GM21381 (cell line): ENCODE measurements around the gene NPHP4.

Experiments
- ATAC-seq: cut with Tn5 transposase; IDR thresholded peaks from one replicate; pipeline ENCODE4 v1.9.1; 2021; ENCODE audit warnings: mild to moderate bottlenecking, moderate library complexity; ENCODE audit not compliant: unreplicated experiment

NPHP4 gene

DNA sequence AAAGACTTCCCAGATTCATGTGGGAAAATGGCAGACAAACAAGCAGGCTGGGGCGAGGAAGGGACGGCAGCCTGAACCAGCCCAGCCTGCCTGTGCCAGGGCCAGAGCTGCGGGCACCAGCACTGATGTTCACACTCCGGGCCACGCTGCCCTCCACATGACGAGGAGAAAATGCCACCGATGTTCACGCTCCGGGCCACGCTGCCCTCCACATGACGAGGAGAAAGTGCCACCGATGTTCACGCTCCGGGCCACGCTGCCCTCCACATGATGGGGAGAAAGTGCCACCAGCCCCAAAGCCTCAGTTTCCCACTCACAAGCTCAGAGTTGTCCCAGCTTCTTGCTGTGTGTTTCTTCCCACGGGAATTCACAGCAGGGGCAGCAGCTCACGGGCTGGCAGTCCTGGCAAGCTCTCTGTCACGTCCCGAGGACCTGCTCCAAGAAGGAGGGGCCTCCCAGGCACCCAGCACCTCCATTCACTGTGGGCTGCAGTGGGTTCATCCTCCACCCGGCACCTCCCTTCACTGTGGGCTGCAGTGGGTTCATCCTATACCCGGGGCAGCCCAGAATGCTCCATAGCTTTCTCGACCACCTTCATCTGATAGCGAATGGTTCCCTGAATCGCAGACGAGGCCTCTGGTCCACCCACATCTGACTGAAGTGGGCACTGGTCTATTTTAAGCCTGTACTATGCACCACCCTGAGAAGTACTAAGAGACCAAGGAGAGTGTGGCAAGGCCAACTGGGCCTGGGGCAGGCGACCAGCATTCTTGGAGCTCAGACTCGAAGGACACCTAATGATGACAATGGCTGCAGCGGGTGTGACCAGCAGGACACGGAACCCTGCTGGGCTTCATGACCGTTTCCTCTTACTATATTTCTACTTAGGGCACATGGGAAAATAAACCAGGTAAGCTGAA lies 108.8 kb downstream of the NPHP4 start:
- no peak for ATAC-seq

DNA sequence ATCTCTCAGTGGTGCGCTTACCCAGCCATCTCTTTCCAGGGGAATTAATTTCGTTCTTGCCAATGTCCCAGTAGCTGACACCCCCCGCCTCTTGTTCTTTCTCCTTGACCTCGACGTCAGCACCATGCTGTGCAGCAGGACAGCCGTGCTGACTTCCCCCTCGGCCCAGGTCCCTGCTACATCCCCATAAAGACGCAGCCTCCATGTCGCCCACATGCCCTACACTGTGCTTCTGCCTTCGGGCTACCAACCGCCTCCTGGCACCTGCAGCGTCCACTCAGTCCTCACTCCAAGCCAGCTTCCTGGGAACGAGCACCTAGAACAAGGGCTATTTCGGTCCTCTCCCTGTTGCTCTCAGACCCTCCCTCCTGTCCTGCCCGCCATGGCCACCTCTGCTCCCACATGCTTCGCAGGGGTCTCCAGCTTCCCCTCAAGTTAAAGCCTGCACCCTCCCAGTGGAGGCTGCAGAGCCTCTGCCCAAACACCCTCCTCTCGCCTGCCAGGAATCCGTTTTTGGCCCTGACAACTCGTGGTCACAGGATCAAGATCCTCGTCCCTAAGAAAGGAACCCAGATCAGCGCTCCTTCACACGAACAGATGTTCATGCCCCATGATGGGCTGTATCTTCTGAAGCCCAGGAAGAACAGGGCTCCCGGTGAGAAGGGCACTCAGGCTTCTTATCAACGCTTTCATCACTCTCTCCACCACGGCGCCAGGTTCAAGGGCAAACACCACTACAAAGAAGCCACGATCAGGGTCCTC lies 109.7 kb downstream of the NPHP4 start:
- no peak for ATAC-seq

DNA sequence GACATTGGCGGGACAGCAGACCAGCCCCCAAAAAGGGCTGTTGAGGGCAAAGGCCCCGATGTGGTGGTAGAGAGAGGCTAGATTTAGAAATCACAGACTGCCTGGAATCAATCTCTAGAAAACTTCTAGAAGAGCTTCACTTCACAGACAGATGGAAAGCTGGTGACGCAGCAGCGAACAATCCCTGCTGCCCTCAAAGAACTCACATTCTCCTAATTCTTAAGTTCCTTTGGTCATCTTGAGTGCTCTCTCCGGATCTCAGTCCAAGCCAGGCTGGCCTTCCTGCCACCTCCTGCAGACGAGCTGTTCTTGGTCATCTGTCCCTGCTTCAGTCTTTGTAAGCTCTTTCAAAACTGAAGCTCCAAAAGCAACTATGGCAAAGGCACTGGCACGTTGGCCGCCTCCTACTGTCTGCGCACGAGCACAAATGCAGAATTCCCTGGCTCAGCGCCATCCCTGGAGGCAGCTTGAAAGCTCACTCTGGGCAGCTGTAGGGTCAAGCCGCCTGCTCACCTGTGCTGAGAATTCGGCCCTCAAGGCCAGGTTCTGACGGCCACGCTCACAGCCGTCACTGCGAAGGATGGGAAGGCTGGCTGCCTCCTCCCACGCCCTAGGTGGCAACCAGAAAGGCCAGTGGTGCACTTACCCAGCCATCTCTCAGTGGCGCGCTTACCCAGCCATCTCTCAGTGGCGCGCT lies 110.6 kb downstream of the NPHP4 start:
- ATAC-seq, result no peak

DNA sequence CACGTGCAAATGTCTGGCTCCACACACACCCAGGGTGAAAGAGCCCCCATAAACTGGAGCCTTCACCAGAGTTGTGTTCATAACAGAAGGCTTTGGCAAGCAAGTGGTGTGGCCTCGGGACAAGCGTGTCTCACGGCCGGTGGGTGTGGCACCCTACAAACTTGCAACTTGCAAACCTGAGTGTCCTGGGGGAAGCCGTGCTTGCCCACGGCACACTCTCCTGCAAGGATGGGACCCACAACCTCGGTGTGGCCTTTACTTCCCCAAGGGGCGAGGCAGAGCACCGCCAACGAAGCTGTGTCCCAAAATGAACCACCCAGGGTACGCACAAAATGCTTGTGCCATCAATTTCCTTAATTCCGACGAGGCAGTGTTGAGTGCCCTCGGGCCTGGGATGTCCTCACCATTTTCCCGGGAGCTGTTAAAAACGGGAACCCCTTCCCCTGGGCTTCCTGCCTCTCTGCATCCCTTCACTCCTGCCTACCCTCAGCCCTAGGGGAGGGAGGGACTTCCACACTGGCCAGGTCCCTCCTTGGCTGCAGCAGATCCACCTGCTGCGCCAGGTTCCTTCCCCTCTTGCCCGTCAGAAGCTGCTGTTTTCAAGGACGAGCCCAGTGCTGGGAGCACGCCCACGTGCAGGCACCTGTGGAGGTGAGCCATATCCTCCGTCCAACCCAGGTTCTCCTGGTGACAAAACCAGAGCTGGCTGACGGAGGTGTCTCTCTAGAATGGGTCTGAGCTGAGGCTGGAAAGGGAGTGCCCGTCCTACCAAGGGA lies 111.4 kb downstream of the NPHP4 start:
- no peak for ATAC-seq

DNA sequence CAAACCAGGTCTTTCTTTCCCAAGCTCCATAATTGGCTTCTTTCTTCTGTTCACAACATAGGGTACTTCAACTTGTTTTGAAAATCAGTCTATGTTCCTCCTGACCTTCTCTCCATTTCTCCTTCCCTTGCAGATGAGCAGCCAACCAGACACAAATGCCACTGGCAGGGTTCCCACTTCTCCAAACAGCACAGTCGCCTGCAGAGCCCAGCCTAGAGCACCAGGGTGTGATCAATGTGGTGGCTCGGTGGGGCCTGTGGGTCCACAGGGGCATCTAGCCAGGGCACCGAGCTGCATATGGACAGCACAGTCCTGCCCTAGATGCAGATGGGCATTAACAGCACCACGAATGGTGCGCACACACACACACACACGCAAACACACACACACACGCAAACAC lies 112.8 kb downstream of the NPHP4 start:
- no peak for ATAC-seq

DNA sequence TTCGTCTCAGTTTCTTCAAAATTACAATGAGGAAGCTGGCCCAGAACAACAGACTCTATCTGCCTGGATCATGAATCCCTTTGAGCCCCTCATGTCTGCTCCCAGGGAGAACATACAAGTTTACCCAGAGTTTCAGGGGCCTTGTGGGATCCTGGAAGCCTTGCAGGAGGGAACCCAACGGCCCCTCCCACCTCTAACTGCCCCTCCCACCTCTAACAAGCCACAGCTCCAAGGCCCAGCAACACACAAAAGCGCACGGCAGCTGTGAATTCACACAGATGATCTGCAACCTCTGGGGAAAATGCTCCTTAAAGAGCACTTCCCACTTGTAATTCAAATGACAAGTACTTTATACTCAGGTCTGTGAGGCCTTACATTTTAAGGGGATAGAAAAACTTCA lies 113.3 kb downstream of the NPHP4 start:
- no peak for ATAC-seq

DNA sequence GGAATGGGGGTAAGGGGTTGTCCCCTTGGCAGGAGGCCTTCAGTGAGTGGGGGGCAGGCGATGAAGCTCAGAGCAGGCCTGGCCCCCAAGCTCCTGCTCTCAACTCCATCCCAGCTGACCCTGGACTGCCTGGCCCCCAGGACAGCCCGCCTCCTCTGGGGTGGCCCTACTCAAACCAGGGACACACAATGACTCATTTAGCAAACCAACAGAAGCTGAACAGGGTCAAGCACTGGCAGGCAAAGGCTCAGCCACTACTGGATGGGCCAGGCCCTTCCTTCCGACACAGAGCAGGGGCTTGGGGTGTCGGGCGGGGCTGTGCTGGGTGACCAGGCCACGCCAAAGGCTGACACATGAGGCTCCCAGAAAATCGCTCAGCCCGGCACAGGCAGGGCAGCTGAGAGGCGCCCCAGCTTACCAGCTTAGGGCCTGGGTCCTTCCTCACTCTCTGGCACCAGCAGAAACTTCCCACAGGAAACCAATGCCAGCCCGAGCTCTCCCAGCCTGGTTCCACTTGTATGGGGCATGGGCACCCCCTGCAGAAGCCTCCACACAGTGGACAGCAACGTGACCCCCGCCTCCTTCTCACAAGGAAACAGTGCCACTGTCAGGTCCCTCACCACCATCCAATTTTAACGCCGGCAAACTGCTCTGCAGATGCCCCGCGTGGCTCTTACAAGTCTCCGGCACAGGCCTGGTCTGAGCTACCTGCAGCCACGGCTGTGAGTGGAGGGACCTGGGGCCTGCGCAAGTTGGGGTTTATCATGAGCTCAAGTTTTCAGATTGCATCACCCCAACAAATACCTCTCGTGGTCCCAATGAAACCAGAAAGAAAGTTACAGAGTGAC lies 114.3 kb downstream of the NPHP4 start:
- no peak for ATAC-seq

DNA sequence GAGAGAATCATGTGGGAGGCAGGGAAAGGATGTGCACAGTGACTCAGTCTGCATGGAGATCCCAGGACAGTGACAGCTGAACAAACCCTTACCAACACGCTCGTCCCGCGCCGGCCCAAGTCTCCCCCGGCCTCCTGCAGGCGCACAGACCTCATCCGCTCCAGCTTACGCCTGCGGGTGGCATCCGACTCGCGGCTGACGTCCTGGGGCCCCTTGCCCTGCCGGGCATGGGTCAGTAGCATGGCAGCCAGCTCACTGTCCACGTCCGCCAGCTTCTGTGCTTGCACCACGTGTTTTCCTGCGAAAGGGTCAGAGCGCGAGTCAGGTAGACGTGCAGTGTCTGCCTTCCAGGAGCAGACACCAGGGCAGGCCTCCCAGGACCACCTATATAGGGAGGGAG lies 115.2 kb downstream of the NPHP4 start:
- ATAC-seq, result no peak

DNA sequence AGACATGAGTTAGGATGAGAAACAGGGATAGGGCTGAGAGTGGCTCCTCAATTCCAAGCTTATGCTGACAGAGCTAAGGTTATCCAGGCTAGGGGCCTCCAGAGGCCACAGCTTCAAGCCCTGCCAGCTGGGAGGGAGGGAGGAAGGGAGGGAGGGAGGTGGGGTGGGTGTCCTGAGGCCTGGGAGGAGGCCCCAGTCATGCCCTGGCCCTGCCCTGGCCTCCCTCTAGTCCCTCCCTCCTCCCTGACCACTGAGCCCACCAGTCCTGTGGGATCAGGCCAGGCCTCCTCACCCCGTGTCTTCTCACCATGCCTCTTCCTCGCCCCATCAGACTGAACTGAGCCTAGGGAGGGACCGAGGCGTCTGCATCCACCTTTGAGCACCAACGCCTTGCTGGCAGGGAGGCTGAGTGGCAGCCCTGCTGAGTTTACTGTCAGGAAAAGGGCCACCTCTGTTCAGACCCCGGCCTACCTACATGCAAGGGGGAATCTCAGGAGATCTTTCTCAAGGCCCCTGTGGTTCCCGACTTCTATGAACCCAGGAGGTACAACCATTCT lies 116.1 kb downstream of the NPHP4 start:
- no peak for ATAC-seq

DNA sequence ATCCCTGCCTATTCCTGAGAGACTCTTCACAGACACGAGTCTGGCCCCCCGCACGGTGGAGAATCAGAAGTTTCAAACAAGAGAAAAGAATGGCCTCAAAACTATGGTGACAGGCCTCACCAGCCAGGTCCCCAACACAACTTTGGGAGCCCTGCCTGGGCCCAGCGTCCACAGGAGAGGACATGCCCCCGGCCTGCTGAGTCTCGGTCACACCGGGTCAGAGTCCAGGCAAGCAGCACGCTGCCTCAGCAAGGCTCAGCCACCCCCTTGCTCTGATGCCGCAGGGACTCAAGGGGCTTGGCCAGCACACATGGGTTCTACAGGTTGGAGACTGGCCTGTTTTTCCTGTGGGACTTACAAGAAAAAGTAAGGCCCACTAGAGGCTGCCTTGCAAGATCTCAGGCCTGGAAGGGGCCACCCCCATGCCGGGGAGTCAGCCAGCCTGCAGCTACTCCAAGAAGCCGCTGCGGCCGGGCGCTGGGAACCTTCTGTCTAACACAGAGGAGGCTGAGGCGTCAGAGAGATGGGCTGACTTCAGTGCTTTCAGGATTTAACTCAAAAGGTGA lies 116.8 kb downstream of the NPHP4 start:
- ATAC-seq, result no peak

DNA sequence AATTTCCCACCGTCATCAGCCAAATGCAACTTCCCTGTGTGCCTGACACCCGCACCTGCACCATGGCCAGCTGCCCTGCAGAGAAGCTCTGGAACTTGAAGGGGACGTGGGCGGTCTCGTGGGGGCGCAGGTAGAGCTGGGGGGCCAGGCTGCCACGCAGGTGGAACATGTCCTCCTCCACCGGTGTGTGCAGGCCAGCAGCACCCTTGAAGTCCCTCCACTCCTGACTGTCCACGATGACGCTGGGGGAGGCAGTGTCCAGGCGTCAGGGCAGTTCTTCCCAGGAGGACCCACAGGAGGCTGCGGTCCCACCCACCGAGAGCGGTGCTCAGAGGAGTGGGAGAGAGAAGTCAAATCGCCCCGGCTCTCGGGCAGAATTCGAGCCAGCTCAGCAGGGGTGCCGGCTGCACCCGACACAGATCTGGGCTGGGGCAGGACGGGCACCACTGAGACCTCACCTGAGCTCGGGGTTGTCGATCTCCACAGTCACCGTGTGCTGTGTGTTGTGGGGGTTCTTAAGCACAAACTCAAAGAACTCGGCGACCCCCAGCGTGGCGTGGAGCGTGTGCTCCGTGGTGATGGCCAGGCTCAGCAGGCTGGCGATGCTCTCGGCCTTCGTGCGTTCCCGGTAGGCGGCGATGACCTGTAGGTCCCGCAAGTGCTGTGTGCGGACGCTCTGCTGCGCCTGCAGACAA lies 117.7 kb downstream of the NPHP4 start:
- ATAC-seq, result no peak

DNA sequence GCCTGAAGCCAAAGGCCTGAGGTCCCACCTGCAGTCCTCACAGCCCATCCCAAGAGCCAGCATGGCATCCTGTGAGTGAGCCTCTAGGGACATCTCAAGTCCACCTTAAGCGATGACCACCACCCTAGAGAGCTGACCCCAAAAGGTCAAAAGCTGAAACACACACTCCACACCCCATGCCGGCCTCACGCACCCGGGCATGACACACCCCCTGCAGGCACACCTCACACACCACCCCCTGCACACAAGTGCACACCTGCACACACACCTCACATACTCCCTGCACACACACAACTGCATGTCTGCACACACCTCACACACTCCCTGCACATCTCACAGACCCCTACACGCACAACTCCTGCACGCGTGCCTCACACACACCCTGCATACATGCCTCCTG lies 118.7 kb downstream of the NPHP4 start:
- ATAC-seq, result no peak

DNA sequence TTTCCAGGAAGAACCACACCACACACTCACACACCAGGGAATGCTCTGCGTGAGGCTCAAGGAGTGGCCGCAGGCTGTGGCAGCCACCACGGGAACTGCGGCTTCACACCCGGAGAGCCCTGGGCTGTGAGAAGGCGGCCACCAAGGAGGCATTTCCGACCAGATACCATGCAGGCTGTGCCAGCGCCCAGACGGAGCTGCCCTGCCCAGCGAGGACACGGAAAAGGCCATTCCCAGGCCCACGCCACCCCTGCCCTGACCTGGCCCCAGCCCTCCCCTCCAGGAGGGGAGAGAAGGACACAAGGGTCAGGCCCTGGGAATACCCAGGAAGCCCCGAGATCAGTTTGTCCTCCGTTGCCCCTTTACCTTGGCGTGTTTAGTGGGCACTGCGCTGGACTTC lies 119.3 kb downstream of the NPHP4 start:
- no peak for ATAC-seq

DNA sequence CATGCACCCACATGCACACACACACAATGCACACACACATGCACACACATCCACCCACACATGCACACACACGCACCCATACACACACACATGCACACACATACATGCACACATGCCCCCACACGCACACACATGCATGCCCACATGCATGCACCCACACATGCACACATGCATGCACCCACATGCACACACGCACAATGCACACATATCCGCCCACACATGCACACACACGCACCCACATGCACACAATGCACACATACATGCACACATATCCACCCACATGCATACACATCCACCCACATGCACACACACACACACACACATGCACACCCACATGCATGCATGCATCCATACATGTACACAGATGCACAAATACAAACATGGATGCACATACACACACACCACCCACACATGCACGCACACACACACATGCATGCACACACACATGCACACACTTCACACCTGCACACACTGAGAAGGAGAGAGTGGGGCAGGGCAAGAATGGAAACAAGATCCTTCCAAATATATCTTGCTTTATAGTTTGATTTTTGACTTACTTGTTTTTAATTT lies 123.2 kb downstream of the NPHP4 start:
- ATAC-seq, result no peak

DNA sequence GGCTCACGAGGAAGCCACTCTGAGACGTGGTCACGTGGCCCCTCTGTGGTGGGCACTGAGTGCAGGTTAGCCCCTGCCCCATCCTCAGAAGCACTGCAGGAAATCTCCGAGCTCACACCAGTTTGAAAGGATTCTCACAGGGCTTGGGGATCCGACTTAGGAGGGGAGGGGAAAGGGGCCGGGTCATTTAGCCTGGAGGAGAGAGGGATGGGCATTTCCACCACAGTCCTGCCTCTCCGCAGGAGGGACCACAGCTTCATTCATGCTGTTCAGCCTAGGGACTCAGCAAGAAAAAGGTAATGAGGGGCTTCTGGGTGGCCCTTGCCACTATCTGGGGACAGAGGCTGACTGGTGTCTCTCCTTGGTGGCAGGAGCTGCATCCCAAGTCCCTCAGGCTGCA lies 126.5 kb downstream of the NPHP4 start:
- ATAC-seq, result no peak

DNA sequence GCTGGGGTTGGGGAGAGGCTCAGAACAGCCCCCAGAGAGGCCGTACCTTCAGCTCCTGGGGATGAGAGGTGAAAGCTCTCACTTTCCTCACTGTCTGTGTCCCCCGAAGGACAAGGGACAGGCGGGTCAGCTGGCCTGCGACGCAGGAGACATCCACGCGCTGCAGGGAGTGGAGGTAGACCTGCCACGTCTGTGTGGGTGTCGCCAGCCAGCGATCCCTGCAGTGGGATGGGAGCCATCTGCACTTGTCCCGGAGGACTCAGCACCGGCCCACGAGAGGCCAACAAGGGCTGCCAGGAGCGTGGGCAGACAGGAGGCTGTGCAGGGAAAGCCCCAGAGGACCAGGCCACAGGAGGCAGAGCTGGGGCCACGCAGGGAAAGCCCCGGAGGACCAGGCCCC lies 127.2 kb downstream of the NPHP4 start:
- ATAC-seq, result no peak

DNA sequence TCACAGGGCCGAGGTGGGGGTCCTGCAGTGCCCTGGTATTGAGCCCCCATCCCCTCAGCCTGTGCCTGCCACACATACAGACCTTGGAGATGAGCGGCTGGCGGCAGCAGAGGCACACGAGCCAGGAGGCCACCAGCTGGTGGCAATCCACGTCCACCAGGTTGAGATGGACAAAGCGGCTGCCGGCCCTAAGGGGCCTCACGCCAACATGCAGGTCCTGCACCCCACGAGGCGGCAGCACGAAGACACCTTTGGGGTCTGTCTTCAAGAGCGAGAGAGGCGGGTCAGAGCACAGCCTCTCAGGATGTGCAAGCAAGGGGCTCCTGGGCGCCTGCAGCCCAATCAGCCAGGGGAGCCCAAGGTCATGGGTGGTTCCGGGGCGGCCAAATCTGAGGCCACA lies 128.0 kb downstream of the NPHP4 start:
- no peak for ATAC-seq

DNA sequence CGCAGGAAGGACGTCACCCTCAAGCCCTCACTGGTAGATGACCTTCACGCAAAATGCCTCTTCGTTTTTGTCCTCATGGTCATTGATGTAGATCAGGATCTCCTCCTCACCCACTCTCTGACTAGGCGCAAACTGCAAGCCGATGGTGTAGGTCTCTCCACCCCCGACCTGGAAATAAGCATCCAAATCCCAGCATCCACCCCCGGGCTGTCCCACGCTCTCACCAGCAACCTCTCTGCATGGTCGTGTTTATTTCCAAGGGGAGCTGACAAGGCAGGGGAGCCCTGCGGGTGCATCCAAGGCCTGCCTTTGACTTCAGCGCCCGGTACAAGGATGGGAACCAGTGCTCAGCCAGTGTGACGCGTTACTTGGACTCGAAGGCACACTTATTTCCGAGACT lies 129.0 kb downstream of the NPHP4 start:
- no peak for ATAC-seq
